Testis (tissue), 3 donors: Measurements from ENCODE around the gene CFAP97D2. TPM values are rescaled to one million over a fixed set of nuclear protein-coding genes. Genes with fewer than 3 reads are reported as not detected.

Experiments used
- DNase-seq: peaks from one replicate; pipeline ENCODE4 v3.0.0-alpha.2; 2019
- H3K27ac ChIP-seq, 2 donors: fragments of 200-600 bp; sonication (generic); one replicate each; pipeline ENCODE4 v1.5.1; 2019
- H3K27me3 ChIP-seq: fragments of 200-600 bp; sonication (generic); one replicate; pipeline ENCODE4 v1.5.1; 2019
- H3K36me3 ChIP-seq: fragments of 200-600 bp; sonication (generic); one replicate; pipeline ENCODE4 v1.5.1; 2017; ENCODE audit warnings: low read depth; ENCODE audit errors: missing control alignments
- H3K4me1 ChIP-seq: fragments of 200-600 bp; sonication (generic); one replicate; pipeline ENCODE4 v1.5.1; 2019
- H3K4me3 ChIP-seq, 2 donors: fragments of 200-600 bp; sonication (generic); one replicate each; pipeline ENCODE4 v1.5.1; 2017 to 2019
- H3K9me3 ChIP-seq: fragments of 200-600 bp; sonication (generic); one replicate; pipeline ENCODE4 v1.5.1; 2017
- POLR2A ChIP-seq: fragments of 450-650 bp; IDR thresholded peaks from one replicate; pipeline ENCODE4 v1.6.1; 2017; ENCODE audit warnings: antibody characterized with exemption, mild to moderate bottlenecking, moderate library complexity
- WGBS, 2 donors: methylation state at CpG; one replicate each; pipeline ENCODE4 v1.1.5; 2018; 5-methylcytosine and 5-hydroxymethylcytosine counted together
- intact Hi-C: fragments of 100-400 bp; cut with DNase I; formaldehyde crosslinking; loops from one replicate; pipeline ENCODE4 v1.15.1; 2023; ENCODE audit warnings: low total_unique reads
- polyA plus RNA-seq: library from polyadenylated mRNA; stranded (reverse); fragments of 350-450 nt; fragmentation: Illumina TruSeq; extraction: RNeasy Lipid Tissue Mini Kit (QIAGEN cat#74804); gene quantifications from one replicate; pipeline ENCODE4 v1.2.3, GENCODE V29; 2014; ENCODE audit warnings: low read depth, low replicate concordance; ENCODE audit not compliant: insufficient read depth
- total RNA-seq, 2 donors: library from RNA; depleted of rRNA; stranded (reverse); fragments of >200 nt; gene quantifications; one replicate each; pipeline ENCODE4 v1.2.3, GENCODE V29; 2016
- TF ChIP-seq, protein P1 (sequence below), 3 experiments: fragments of 450-650 bp in 2 of 3; fragments of 200-600 bp in 1 of 3; sonication (generic) in 1 of 3; IDR thresholded peaks; one replicate each; pipeline ENCODE4 v1.5.1; 2016 to 2019; ENCODE audit warnings: antibody characterized with exemption in 3 of 3, mild to moderate bottlenecking in 2 of 3, moderate library complexity in 1 of 3

The CFAP97D2 gene
- total and polyA plus RNA-seq, 3 donors from 2014 or later, result 1.5 to 2.7 (median 2.3) TPM

DNA sequence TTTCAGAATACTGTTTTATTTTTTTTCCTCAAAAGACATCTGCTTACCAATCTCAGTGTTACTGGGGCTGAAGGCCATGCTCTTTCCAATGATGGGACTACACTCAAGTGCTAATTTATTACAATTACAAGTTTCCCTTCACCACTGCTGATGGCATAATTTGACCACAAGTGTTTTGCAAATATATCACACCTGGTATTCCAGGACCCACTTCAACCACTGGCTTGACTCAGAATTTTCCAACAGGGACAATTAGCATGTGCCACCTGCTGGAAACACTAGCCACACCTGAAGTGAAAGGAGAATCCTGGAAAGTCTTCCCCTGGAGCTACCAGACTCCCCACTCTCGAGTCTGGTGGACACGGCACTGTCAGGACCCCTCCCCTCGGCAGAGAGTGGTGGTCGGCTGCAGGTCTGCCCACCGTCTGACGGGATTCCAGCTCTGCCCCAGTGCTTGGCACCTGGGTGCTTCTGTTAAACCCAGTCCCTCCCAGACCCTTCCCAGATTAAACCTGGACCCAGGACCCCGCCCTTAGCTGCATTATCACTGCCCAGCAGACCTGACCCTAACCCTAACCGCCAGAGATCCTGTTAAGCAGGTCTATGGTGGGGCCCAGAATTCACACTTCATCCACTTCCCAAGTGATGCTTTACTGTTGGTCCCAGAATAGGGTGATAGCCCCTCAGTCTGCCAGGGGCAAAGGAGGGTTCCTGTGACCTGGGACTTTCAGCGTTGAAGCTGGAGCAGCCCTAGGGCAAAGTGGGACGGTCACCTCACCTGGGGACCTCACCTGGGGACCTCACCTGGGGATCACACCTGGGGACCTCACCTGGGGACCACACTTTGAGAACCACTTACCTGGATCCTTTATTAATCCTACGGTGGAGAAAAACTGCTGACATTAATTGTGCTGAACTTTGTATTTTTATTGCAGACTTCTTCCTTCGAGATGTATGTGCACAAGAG lies 29.0 kb upstream of the CFAP97D2 start:
- 85 to 89% methylated on average over 10 to 12 of the region's 12 CpGs for WGBS, 2 donors
- H3K27me3 ChIP-seq, result no peaks in the 10 kb centered on the region
- no peak for TF ChIP-seq POLR2A
- TF ChIP-seq, protein P1, sequence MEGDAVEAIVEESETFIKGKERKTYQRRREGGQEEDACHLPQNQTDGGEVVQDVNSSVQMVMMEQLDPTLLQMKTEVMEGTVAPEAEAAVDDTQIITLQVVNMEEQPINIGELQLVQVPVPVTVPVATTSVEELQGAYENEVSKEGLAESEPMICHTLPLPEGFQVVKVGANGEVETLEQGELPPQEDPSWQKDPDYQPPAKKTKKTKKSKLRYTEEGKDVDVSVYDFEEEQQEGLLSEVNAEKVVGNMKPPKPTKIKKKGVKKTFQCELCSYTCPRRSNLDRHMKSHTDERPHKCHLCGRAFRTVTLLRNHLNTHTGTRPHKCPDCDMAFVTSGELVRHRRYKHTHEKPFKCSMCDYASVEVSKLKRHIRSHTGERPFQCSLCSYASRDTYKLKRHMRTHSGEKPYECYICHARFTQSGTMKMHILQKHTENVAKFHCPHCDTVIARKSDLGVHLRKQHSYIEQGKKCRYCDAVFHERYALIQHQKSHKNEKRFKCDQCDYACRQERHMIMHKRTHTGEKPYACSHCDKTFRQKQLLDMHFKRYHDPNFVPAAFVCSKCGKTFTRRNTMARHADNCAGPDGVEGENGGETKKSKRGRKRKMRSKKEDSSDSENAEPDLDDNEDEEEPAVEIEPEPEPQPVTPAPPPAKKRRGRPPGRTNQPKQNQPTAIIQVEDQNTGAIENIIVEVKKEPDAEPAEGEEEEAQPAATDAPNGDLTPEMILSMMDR (IDR thresholded peaks at IDR 0.05), result no peak
- no peaks in the 10 kb centered on the region for H3K36me3 ChIP-seq
- H3K4me1 ChIP-seq, result no peaks in the 10 kb centered on the region
- H3K27ac ChIP-seq, result no peak overlapping the region
- DNase-seq, result no peak
- intact Hi-C loops, result no loop called here
- no peaks in the 10 kb centered on the region for H3K9me3 ChIP-seq
- no peak overlapping the region for H3K4me3 ChIP-seq

DNA sequence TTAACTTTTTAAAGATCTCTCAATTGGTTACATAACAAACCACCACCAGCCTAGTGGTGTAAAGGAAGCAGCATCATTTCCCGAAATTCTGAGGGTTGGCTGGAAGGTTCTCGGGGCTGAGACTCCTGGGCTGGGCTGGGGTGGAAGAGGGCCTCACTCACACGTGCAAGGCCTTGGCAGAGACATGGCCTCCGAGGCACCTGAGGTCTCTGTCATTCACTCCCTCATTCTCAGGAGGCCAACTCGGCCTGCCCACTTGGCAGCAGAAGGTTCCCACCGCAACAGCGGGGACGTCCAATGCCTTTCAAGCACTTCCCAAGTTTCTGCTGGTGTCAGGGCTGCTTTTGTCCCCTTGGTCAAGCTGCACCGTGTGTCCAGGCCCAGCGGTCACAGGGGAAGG lies 28.0 kb upstream of the CFAP97D2 start:
- H3K27ac ChIP-seq, result no peak overlapping the region
- no peaks in the 10 kb centered on the region for H3K36me3 ChIP-seq
- H3K4me1 ChIP-seq, result no peaks in the 10 kb centered on the region
- no peak overlapping the region for H3K4me3 ChIP-seq
- no peak for DNase-seq
- no peaks in the 10 kb centered on the region for H3K27me3 ChIP-seq
- TF ChIP-seq, protein P1 (IDR thresholded peaks at IDR 0.05), result no peak
- no peak for TF ChIP-seq POLR2A
- no peaks in the 10 kb centered on the region for H3K9me3 ChIP-seq
- intact Hi-C loops, result no loop called here
- 73 to 82% methylated on average over 6 to 10 of the region's 10 CpGs for WGBS, 2 donors

DNA sequence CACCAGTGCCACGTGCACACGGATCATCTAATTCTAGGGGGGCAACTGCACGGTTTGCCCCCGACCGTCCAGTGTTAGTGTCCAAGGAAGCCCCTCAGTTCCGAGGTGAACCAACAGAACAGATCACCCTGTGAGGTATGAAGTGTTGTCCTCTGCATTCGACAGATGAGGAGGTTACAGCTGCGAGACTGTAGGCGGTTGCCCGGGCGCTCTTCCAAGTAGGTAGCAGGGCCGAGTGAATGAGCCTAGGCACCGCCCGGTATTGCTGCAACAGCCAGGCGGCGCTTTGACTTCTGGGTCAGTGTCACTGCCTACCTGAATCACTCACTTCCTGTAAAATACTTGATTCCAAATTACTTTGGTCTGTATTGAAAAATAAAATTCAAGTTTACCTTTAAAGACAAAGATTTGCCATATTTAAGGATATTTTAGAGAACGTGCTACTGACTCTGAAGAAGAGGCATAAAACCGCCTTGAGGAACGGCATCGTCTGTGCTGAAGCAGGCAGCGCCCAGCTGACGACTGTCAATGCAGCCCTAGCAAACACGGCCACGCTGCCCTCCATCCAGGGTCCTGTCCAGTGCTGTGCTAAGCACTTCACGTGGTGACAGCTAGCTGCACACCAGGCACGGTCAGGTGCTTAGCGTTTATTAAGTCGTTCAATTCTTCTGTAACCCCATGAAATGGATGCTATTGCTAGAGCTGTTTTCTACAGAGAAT lies 27.3 kb upstream of the CFAP97D2 start:
- Histone ChIP-seq H3K4me3 (no peak overlapping the region), H3K27ac (no peak overlapping the region), H3K9me3 (no peaks in the 10 kb centered on the region), H3K27me3 (no peaks in the 10 kb centered on the region), H3K4me1 (no peaks in the 10 kb centered on the region), H3K36me3 (no peaks in the 10 kb centered on the region)
- DNase-seq, result no peak
- TF ChIP-seq, protein P1 (IDR thresholded peaks at IDR 0.05), result no peak
- intact Hi-C loops, result no loop called here
- 82 to 90% methylated on average over 28 of the region's 28 CpGs for WGBS, 2 donors

DNA sequence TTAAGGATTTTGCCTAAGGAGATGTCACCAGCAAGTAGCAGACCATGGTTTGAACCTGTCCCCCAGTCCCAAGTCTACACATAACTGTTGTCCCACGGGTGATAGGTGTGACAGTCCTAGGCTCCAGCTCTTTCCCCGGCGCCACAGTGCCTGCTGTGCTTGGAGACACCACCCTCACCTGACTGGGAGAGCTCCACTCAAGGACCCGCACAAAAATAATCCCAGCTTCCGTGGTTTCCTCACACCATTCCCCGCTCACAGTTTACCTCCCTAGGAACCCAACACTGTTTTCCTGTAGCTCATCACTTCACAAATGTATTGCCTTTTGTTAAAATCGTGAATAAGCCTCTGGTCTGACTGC lies 26.8 kb upstream of the CFAP97D2 start:
- 89 to 93% methylated on average over 7 of the region's 7 CpGs for WGBS, 2 donors
- intact Hi-C loops, result no loop called here
- no peaks in the 10 kb centered on the region for H3K36me3 ChIP-seq
- no peaks in the 10 kb centered on the region for H3K9me3 ChIP-seq
- H3K4me3 ChIP-seq, result no peak overlapping the region
- no peaks in the 10 kb centered on the region for H3K4me1 ChIP-seq
- no peak for DNase-seq
- H3K27me3 ChIP-seq, result no peaks in the 10 kb centered on the region
- TF ChIP-seq, protein P1 (IDR thresholded peaks at IDR 0.05), result no peak
- no peak for TF ChIP-seq POLR2A
- H3K27ac ChIP-seq, result no peak overlapping the region
